ENCODE data around the gene PPP2R5A. TPM values are rescaled to one million over a fixed set of nuclear protein-coding genes. Genes with fewer than 3 reads are reported as not detected.

PPP2R5A gene
- total and polyA plus RNA-seq, 2 of the 13 experiments (the other 11 are each of a cell fraction or from before 2014, with no cell fraction given), result 22.0 to 31.4 TPM

DNA sequence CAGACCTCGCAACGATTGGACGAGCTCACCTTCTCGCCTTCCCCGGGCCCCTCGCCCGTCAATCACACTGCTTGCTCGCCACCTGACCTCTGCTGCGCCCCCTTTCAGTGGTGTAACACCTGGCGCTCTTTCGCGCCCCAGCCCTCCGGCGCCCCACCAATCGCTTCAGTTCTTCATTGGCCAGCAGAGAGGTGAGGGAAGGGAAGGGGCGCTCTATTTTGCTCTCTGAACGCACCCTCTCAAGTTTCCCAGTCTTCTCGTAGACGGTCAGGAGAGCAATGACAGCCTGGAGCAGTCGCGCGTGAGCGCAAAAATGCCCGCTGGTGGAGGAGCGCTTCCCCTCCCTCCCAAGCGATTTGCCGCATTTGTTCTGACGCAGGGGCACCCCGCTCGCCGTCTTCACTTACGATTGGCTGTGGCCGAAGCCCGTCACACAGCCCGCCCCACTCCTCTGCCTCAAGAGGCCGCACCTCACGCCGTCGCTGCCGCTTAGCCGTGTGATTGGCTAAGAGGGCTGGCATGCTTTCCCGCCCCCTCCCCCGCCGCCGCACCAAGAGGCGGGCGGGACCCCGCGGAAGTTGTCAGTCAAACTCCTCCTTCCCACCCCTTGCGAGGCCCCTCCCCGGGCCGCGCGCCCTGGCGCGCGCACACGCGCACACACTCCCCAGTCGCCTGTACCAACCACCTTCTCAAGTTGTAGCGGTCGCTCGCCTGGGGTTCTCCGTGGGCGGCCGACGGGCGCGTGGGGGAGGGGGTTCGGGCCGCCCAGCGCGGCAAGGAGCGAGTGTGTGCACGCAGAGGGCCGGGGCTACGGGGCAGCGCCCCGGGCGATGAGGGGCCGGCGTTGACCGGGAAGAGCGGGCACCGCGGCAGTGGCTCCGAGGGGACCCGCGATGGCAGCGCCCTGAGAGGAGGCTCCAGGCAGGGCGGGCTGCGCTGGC lies at the start of gene PPP2R5A (continued):
- TF ChIP-seq, protein P1, sequence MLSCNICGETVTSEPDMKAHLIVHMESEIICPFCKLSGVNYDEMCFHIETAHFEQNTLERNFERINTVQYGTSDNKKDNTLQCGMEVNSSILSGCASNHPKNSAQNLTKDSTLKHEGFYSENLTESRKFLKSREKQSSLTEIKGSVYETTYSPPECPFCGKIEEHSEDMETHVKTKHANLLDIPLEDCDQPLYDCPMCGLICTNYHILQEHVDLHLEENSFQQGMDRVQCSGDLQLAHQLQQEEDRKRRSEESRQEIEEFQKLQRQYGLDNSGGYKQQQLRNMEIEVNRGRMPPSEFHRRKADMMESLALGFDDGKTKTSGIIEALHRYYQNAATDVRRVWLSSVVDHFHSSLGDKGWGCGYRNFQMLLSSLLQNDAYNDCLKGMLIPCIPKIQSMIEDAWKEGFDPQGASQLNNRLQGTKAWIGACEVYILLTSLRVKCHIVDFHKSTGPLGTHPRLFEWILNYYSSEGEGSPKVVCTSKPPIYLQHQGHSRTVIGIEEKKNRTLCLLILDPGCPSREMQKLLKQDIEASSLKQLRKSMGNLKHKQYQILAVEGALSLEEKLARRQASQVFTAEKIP (CRISPR knock-in tag; IDR thresholded peaks at IDR 0.05; ENCODE audit: borderline replicate concordance), result no peak
- no peak for TF ChIP-seq XBP1 (CRISPR knock-in tag; IDR thresholded peaks at IDR 0.05)
- no peak for TF ChIP-seq ZFP37 (CRISPR knock-in tag; IDR thresholded peaks at IDR 0.05; ENCODE audit: borderline replicate concordance)
- TF ChIP-seq ZFP36 (IDR thresholded peaks at IDR 0.05; ENCODE audit: borderline replicate concordance, low read depth, low read length, partially characterized antibody), result no peak
- TF ChIP-seq, protein P2, sequence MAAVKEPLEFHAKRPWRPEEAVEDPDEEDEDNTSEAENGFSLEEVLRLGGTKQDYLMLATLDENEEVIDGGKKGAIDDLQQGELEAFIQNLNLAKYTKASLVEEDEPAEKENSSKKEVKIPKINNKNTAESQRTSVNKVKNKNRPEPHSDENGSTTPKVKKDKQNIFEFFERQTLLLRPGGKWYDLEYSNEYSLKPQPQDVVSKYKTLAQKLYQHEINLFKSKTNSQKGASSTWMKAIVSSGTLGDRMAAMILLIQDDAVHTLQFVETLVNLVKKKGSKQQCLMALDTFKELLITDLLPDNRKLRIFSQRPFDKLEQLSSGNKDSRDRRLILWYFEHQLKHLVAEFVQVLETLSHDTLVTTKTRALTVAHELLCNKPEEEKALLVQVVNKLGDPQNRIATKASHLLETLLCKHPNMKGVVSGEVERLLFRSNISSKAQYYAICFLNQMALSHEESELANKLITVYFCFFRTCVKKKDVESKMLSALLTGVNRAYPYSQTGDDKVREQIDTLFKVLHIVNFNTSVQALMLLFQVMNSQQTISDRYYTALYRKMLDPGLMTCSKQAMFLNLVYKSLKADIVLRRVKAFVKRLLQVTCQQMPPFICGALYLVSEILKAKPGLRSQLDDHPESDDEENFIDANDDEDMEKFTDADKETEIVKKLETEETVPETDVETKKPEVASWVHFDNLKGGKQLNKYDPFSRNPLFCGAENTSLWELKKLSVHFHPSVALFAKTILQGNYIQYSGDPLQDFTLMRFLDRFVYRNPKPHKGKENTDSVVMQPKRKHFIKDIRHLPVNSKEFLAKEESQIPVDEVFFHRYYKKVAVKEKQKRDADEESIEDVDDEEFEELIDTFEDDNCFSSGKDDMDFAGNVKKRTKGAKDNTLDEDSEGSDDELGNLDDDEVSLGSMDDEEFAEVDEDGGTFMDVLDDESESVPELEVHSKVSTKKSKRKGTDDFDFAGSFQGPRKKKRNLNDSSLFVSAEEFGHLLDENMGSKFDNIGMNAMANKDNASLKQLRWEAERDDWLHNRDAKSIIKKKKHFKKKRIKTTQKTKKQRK (IDR thresholded peaks at IDR 0.05; ENCODE audit: low read length), result no peak; the same call in 1 of the 2 replicates
- TF ChIP-seq, protein P3, sequence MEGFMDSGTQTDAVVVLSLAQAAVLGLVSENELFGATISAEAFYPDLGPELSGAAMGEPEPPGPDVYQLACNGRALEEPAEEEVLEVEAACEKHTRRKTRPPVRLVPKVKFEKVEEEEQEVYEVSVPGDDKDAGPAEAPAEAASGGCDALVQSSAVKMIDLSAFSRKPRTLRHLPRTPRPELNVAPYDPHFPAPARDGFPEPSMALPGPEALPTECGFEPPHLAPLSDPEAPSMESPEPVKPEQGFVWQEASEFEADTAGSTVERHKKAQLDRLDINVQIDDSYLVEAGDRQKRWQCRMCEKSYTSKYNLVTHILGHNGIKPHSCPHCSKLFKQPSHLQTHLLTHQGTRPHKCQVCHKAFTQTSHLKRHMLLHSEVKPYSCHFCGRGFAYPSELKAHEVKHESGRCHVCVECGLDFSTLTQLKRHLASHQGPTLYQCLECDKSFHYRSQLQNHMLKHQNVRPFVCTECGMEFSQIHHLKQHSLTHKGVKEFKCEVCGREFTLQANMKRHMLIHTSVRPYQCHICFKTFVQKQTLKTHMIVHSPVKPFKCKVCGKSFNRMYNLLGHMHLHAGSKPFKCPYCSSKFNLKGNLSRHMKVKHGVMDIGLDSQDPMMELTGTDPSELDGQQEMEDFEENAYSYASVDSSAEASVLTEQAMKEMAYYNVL (CRISPR knock-in tag; IDR thresholded peaks at IDR 0.05; ENCODE audit: borderline replicate concordance), result no peak
- peak; percentile 31; the same call in 1 of the 2 replicates for TF ChIP-seq ERF (CRISPR knock-in tag; IDR thresholded peaks at IDR 0.05)
- TF ChIP-seq ATAD3A (CRISPR knock-in tag; IDR thresholded peaks at IDR 0.05), result no peak
- TF ChIP-seq, protein P4, sequence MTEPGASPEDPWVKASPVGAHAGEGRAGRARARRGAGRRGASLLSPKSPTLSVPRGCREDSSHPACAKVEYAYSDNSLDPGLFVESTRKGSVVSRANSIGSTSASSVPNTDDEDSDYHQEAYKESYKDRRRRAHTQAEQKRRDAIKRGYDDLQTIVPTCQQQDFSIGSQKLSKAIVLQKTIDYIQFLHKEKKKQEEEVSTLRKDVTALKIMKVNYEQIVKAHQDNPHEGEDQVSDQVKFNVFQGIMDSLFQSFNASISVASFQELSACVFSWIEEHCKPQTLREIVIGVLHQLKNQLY (CRISPR knock-in tag; IDR thresholded peaks at IDR 0.05), result no peak
- TF ChIP-seq ZNF235 (CRISPR knock-in tag; IDR thresholded peaks at IDR 0.05; ENCODE audit: borderline replicate concordance), result no peak
- TF ChIP-seq, protein P5, sequence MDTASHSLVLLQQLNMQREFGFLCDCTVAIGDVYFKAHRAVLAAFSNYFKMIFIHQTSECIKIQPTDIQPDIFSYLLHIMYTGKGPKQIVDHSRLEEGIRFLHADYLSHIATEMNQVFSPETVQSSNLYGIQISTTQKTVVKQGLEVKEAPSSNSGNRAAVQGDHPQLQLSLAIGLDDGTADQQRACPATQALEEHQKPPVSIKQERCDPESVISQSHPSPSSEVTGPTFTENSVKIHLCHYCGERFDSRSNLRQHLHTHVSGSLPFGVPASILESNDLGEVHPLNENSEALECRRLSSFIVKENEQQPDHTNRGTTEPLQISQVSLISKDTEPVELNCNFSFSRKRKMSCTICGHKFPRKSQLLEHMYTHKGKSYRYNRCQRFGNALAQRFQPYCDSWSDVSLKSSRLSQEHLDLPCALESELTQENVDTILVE (CRISPR knock-in tag; IDR thresholded peaks at IDR 0.05), result 0 out of 2 replicates have a peak, but pooled peaks have one; percentile 36
- TF ChIP-seq, protein P6, sequence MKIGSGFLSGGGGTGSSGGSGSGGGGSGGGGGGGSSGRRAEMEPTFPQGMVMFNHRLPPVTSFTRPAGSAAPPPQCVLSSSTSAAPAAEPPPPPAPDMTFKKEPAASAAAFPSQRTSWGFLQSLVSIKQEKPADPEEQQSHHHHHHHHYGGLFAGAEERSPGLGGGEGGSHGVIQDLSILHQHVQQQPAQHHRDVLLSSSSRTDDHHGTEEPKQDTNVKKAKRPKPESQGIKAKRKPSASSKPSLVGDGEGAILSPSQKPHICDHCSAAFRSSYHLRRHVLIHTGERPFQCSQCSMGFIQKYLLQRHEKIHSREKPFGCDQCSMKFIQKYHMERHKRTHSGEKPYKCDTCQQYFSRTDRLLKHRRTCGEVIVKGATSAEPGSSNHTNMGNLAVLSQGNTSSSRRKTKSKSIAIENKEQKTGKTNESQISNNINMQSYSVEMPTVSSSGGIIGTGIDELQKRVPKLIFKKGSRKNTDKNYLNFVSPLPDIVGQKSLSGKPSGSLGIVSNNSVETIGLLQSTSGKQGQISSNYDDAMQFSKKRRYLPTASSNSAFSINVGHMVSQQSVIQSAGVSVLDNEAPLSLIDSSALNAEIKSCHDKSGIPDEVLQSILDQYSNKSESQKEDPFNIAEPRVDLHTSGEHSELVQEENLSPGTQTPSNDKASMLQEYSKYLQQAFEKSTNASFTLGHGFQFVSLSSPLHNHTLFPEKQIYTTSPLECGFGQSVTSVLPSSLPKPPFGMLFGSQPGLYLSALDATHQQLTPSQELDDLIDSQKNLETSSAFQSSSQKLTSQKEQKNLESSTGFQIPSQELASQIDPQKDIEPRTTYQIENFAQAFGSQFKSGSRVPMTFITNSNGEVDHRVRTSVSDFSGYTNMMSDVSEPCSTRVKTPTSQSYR (CRISPR knock-in tag; IDR thresholded peaks at IDR 0.05; ENCODE audit: borderline replicate concordance), result peak; percentile 77
- no peak for TF ChIP-seq NONO (IDR thresholded peaks at IDR 0.05)
- TF ChIP-seq NONO (CRISPR knock-in tag; conservative IDR thresholded peaks at IDR 0.05), result no peak; the same call in 1 of the 2 replicates
- no peak for TF ChIP-seq ZNF737 (CRISPR knock-in tag; IDR thresholded peaks at IDR 0.05; ENCODE audit: borderline replicate concordance)
- TF ChIP-seq MTF2 (CRISPR knock-in tag; IDR thresholded peaks at IDR 0.05; ENCODE audit: borderline replicate concordance), result no peak

Measured in HepG2 (cell line).